H1 (cell line): ENCODE measurements around the gene MAP4K4. TPM values are rescaled to one million over a fixed set of nuclear protein-coding genes. Genes with fewer than 3 reads are reported as not detected.
A peak's percentile ranks its signal among the peaks of the same experiment; 100 is the strongest.

Experiments
- CTCF ChIA-PET: fragments of 300-600 bp; sonication (Branson Sonifier 250); formaldehyde crosslinking; loops from one replicate; lab custom pipeline; 2021; ENCODE audit not compliant: partially characterized antibody; lab: Charles Lee
- POLR2A ChIA-PET: fragments of 300-600 bp; sonication (Branson Sonifier 250); formaldehyde crosslinking; loops from one replicate; lab custom pipeline; 2021; ENCODE audit warnings: inconsistent platforms; ENCODE audit not compliant: partially characterized antibody; lab: Charles Lee
- DNase-seq, 2 experiments: peaks; one replicate each; pipeline versions ENCODE4 v3.0.0 to v3.0.0-alpha.2; 2010 to 2022; ENCODE audit warnings: low spot score in 2 of 2, low read depth in 1 of 2, mixed read lengths in 1 of 2
- FAIRE-seq: peaks from 2 replicates; lab custom pipeline; 2011; peaks lifted over from hg19 to GRCh38; lab: Jason Lieb, UNC
- H2AFZ ChIP-seq: 2 replicates; pipeline ENCODE4 v1.8.1; 2012; ENCODE audit warnings: low read length, inconsistent platforms
- H2AK5ac ChIP-seq: 2 replicates; pipeline ENCODE4 v1.6.1; 2013; ENCODE audit warnings: low read depth, low read length
- H2BK120ac ChIP-seq: replicated peaks from 2 replicates; pipeline ENCODE3; 2013; ENCODE audit warnings: low read depth, low read length, inconsistent platforms
- H2BK12ac ChIP-seq: 2 replicates; pipeline ENCODE4 v1.6.1; 2013; ENCODE audit warnings: low read depth, low read length
- H2BK15ac ChIP-seq: 2 replicates; pipeline ENCODE4 v1.6.1; 2013; ENCODE audit warnings: low read length
- H2BK20ac ChIP-seq: 2 replicates; pipeline ENCODE4 v1.6.1; 2013; ENCODE audit warnings: low read length
- H2BK5ac ChIP-seq: 2 replicates; pipeline ENCODE4 v1.6.1; 2013; ENCODE audit warnings: low read depth, low read length
- H3K14ac ChIP-seq: 2 replicates; pipeline ENCODE4 v1.6.1; 2013; ENCODE audit warnings: inconsistent platforms; ENCODE audit not compliant: insufficient read length
- H3K18ac ChIP-seq: 2 replicates; pipeline ENCODE4 v1.6.1; 2013; ENCODE audit warnings: low read length; ENCODE audit errors: extremely low read depth
- H3K23ac ChIP-seq: 2 replicates; pipeline ENCODE4 v1.6.1; 2013; ENCODE audit warnings: inconsistent platforms; ENCODE audit not compliant: insufficient read length
- H3K23me2 ChIP-seq: 2 replicates; pipeline ENCODE4 v1.6.1; 2013; ENCODE audit warnings: low read depth, low read length
- H3K27ac ChIP-seq: 2 replicates; pipeline ENCODE4 v1.6.1; 2011; ENCODE audit warnings: low read depth, low read length, inconsistent platforms
- H3K27me3 ChIP-seq, 4 experiments: replicated peaks in 1 of 4; 1 replicate in 1 of 4; 2 replicates in 3 of 4; pipeline versions ENCODE4 v1.6.1 to v1.8.1; 2011 to 2013; ENCODE audit warnings: low read length in 3 of 4, mild to moderate bottlenecking in 3 of 4, inconsistent platforms in 2 of 4, mixed read lengths in 2 of 4, moderate library complexity in 1 of 4; ENCODE audit not compliant: control insufficient read depth in 3 of 4, insufficient read depth in 3 of 4; ENCODE audit errors: extremely low read depth in 1 of 4
- H3K36me3 ChIP-seq, 4 experiments: 2 replicates each; pipeline versions ENCODE4 v1.6.1 to v1.8.1; 2011 to 2013; ENCODE audit warnings: mild to moderate bottlenecking in 4 of 4, low read length in 3 of 4, moderate library complexity in 2 of 4, control low read depth in 1 of 4, inconsistent platforms in 1 of 4; ENCODE audit not compliant: insufficient read depth in 4 of 4, control insufficient read depth in 2 of 4
- H3K4ac ChIP-seq: replicated peaks from 2 replicates; pipeline ENCODE3; 2013; ENCODE audit warnings: low read length, low read depth, mixed read lengths, inconsistent platforms; ENCODE audit not compliant: insufficient read length
- H3K4me1 ChIP-seq, 4 experiments: replicated peaks in 1 of 4; 1 replicate in 1 of 4; 2 replicates in 3 of 4; pipeline versions ENCODE4 v1.6.1 to v1.8.1; 2011 to 2013; ENCODE audit warnings: low read length in 3 of 4, inconsistent platforms in 2 of 4, mixed read lengths in 1 of 4; ENCODE audit not compliant: insufficient read depth in 4 of 4, control insufficient read depth in 3 of 4
- H3K4me2 ChIP-seq, 2 experiments: 2 replicates each; pipeline versions ENCODE4 v1.6.1 to v1.8.1; 2011 to 2013; ENCODE audit warnings: low read depth in 2 of 2, low read length in 2 of 2, control low read depth in 1 of 2, inconsistent platforms in 1 of 2, mild to moderate bottlenecking in 1 of 2; ENCODE audit not compliant: insufficient read depth in 1 of 2
- H3K4me3 ChIP-seq, 4 experiments: fragments of 200-600, 300-600 bp in 1 of 4; sonication (generic), shearing (Covaris generic), sonication (Bioruptor Twin) in 1 of 4; 2 replicates each; pipeline versions ENCODE4 v1.5.1 to v1.8.1; 2011 to 2016; ENCODE audit warnings: low read length in 4 of 4, low read depth in 3 of 4, control low read depth in 2 of 4, inconsistent platforms in 2 of 4, mild to moderate bottlenecking in 2 of 4, mixed read lengths in 1 of 4, moderate library complexity in 1 of 4; ENCODE audit not compliant: insufficient read depth in 2 of 4; ENCODE audit errors: extremely low read depth in 1 of 4
- H3K56ac ChIP-seq: replicated peaks from 2 replicates; pipeline ENCODE3; 2013; ENCODE audit warnings: low read depth, mild to moderate bottlenecking, mixed read lengths, low read length, inconsistent platforms; ENCODE audit not compliant: insufficient read length
- H3K79me1 ChIP-seq: 2 replicates; pipeline ENCODE4 v1.6.1; 2013; ENCODE audit warnings: low read depth, low read length, control low read depth
- H3K79me2 ChIP-seq, 2 experiments: 2 replicates each; pipeline versions ENCODE4 v1.6.1 to v1.8.1; 2012 to 2013; ENCODE audit warnings: low read length in 2 of 2, mild to moderate bottlenecking in 2 of 2, inconsistent platforms in 1 of 2; ENCODE audit not compliant: insufficient read depth in 2 of 2, control insufficient read depth in 1 of 2
- H3K9ac ChIP-seq, 4 experiments: replicated peaks in 1 of 4; 1 replicate in 1 of 4; 2 replicates in 3 of 4; pipeline versions ENCODE4 v1.6.1 to v1.8.1; 2011 to 2013; ENCODE audit warnings: low read depth in 3 of 4, low read length in 3 of 4, control low read depth in 2 of 4, mild to moderate bottlenecking in 2 of 4, moderate library complexity in 2 of 4, inconsistent platforms in 1 of 4; ENCODE audit errors: extremely low read depth in 1 of 4
- H3K9me3 ChIP-seq, 2 experiments: 2 replicates each; pipeline versions ENCODE4 v1.6.1 to v1.8.1; 2012 to 2013; ENCODE audit warnings: mild to moderate bottlenecking in 2 of 2, moderate library complexity in 2 of 2, control low read depth in 1 of 2, inconsistent platforms in 1 of 2, low read depth in 1 of 2, low read length in 1 of 2, mixed read lengths in 1 of 2; ENCODE audit not compliant: insufficient read depth in 2 of 2
- H4K20me1 ChIP-seq, 2 experiments: replicated peaks in 1 of 2; 2 replicates each; pipeline versions ENCODE3 to v1.8.1; 2011 to 2013; ENCODE audit warnings: inconsistent platforms in 2 of 2, low read length in 2 of 2, mild to moderate bottlenecking in 1 of 2; ENCODE audit not compliant: insufficient read depth in 2 of 2, control insufficient read depth in 1 of 2
- H4K5ac ChIP-seq: 2 replicates; pipeline ENCODE4 v1.6.1; 2013; ENCODE audit warnings: low read length, low read depth, mixed read lengths, inconsistent platforms; ENCODE audit not compliant: insufficient read length
- H4K8ac ChIP-seq: 2 replicates; pipeline ENCODE4 v1.8.0; 2013; ENCODE audit warnings: mild to moderate bottlenecking, moderate library complexity, low read length, inconsistent platforms; ENCODE audit not compliant: insufficient read depth; ENCODE audit errors: extremely low read depth
- H4K91ac ChIP-seq: replicated peaks from 2 replicates; pipeline ENCODE3; 2013; ENCODE audit warnings: low read length, mixed read lengths, inconsistent platforms; ENCODE audit not compliant: insufficient read length
- MAFK ChIP-seq: IDR thresholded peaks from 2 replicates; pipeline ENCODE4 v1.6.1; 2012; ENCODE audit warnings: low read depth, mild to moderate bottlenecking, improper control_type of control experiment, low read length
- RAD21 ChIP-seq, 2 experiments: IDR thresholded peaks in 1 of 2; conservative IDR thresholded peaks in 1 of 2; 2 replicates each; pipeline ENCODE4 v1.6.1; 2011; ENCODE audit warnings: low read depth in 2 of 2, low read length in 2 of 2, improper control_type of control experiment in 1 of 2, inconsistent platforms in 1 of 2, mild to moderate bottlenecking in 1 of 2, moderate library complexity in 1 of 2
- SAP30 ChIP-seq: fragments of 300-600 bp; sonication (generic); IDR thresholded peaks from 2 replicates; pipeline ENCODE4 v1.7.1; 2012; ENCODE audit warnings: low read length, moderate library complexity, mild to moderate bottlenecking, inconsistent platforms; ENCODE audit not compliant: insufficient read depth, insufficient replicate concordance
- WGBS, 2 experiments: shearing (Covaris generic) in 1 of 2; methylation state at CpG; one replicate each; pipeline versions ENCODE4 v1.1.6 to v1.1.7; 2013 to 2015; ENCODE audit warnings: low lambda C conversion rate in 2 of 2, mixed read lengths in 2 of 2, inconsistent platforms in 1 of 2, low coverage in 1 of 2, missing lambda C conversion rate in 1 of 2; ENCODE audit not compliant: insufficient replicate concordance in 2 of 2, insufficient coverage in 1 of 2, insufficient read length in 1 of 2; ENCODE audit errors: extremely low coverage in 1 of 2, missing lambda C conversion rate in 1 of 2; 5-methylcytosine and 5-hydroxymethylcytosine counted together
- polyA plus RNA-seq, 7 experiments: library from polyadenylated mRNA; depleted of rRNA in 3 of 7; stranded (reverse) in 5 of 7; unstranded in 2 of 7; fragments of >200 nt in 5 of 7; fragments of 200-250 nt in 2 of 7; gene quantifications; 1 replicate in 5 of 7; 2 replicates in 1 of 7; 4 replicates in 1 of 7; pipeline versions ENCODE4 v1.2.1 to v1.2.3, GENCODE V29; 2011 to 2013; ENCODE audit warnings: missing spikeins in 2 of 7, mixed read lengths in 2 of 7
- total RNA-seq: library from RNA; stranded (reverse); fragmentation: NEBNext Ultra II Directional; extraction: Animal tissue kit (Norgen Biotek cat#: 25700); gene quantifications from 2 replicates; pipeline ENCODE4 v1.2.1, GENCODE V29; 2021
- TF ChIP-seq, protein P1 (sequence below), 3 experiments: IDR thresholded peaks; 1 replicate in 2 of 3; 2 replicates in 1 of 3; pipeline versions ENCODE4 v1.5.1 to v1.6.1; 2011; ENCODE audit warnings: low read length in 3 of 3, mild to moderate bottlenecking in 3 of 3, inconsistent platforms in 2 of 3, low read depth in 1 of 3, moderate library complexity in 1 of 3; ENCODE audit not compliant: insufficient read depth in 1 of 3; ENCODE audit errors: control extremely low read depth in 1 of 3

Gene MAP4K4
- total and polyA plus RNA-seq, 2 of the 8 experiments (the other 6 are each of a cell fraction or from before 2014, with no cell fraction given): 53.2 to 138 TPM

DNA sequence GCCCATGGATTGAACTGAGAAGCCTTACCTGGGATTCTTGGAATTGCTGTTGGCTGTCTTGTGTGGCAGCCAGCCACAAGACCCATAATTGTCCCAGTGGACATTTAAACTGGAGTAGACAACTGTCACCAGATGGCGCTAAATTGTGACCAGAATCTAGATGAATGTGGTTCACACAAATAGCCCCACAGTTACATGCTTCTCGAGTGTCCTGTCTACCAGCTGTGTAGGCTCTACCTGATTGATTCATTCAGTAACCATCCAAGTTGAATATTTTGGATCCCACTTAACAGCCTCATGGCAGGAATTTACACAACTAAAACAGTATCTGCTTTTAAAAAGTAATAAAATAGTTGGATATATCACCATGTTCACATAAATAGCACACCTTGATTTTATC is 73.2 kb downstream of the MAP4K4 start:
- Histone ChIP-seq H2AK5ac (no peak overlapping the region), H3K36me3 (no peaks in the 10 kb centered on the region), H4K91ac (no peak overlapping the region), H3K4me3 (no peak overlapping the region), H3K27me3 (no peaks in the 10 kb centered on the region), H3K23me2 (no peaks in the 10 kb centered on the region; the same call in 1 of the 2 replicates), H3K4me2 (no peak overlapping the region), H3K4me1 (peaks cover 6 to 40% (median 22%) of the 10 kb centered on the region in 4 experiments; a peak in 4 of 7 replicates), H3K56ac (no peak overlapping the region), H3K27ac (no peak overlapping the region), H3K4ac (no peak overlapping the region), H4K5ac (no peak overlapping the region), H3K9ac (no peak overlapping the region), H2BK120ac (no peak overlapping the region), H2AFZ (no peak overlapping the region), H4K20me1 (peaks cover 15 to 28% of the 10 kb centered on the region in 2 experiments), H3K23ac (no peak overlapping the region), H2BK12ac (no peak overlapping the region), H3K18ac (peak overlapping the region; percentile 26; the same call in 1 of the 2 replicates), H2BK15ac (no peak overlapping the region), H2BK20ac (no peak overlapping the region), H2BK5ac (no peak overlapping the region), H3K14ac (no peak overlapping the region), H4K8ac (no peak overlapping the region), H3K79me2 (peaks cover 18 to 99% of the 10 kb centered on the region in 2 experiments), H3K9me3 (no peaks in the 10 kb centered on the region), H3K79me1 (peaks cover 16% of the 10 kb centered on the region)
- DNase-seq (no peak), FAIRE-seq (no peak)
- 57% methylated on average over 2 of the region's 2 CpGs; no CpG with 5 or more reads in 1 of the 2 experiments for WGBS, 2 experiments
- TF ChIP-seq, protein P1, sequence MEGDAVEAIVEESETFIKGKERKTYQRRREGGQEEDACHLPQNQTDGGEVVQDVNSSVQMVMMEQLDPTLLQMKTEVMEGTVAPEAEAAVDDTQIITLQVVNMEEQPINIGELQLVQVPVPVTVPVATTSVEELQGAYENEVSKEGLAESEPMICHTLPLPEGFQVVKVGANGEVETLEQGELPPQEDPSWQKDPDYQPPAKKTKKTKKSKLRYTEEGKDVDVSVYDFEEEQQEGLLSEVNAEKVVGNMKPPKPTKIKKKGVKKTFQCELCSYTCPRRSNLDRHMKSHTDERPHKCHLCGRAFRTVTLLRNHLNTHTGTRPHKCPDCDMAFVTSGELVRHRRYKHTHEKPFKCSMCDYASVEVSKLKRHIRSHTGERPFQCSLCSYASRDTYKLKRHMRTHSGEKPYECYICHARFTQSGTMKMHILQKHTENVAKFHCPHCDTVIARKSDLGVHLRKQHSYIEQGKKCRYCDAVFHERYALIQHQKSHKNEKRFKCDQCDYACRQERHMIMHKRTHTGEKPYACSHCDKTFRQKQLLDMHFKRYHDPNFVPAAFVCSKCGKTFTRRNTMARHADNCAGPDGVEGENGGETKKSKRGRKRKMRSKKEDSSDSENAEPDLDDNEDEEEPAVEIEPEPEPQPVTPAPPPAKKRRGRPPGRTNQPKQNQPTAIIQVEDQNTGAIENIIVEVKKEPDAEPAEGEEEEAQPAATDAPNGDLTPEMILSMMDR (IDR thresholded peaks at IDR 0.05; ENCODE audit: control extremely low read depth in 1 of 3, insufficient read depth in 1 of 3, low read depth in 1 of 3, low read length in 3 of 3): peak in 2 of 3 experiments; percentile 32 to 33; a peak in 2 of 4 replicates
- TF ChIP-seq SAP30: no peak
- TF ChIP-seq RAD21 (IDR thresholded peaks at IDR 0.05 in 1 of 2, conservative IDR thresholded peaks at IDR 0.05 in 1 of 2; ENCODE audit: low read depth in 2 of 2, low read length in 2 of 2): peak in 1 of 2 experiments; percentile 24; a peak in 3 of 4 replicates
- TF ChIP-seq MAFK: no peak
- CTCF ChIA-PET: interaction anchor here (0.9 to 3.2 kb wide), 26 partner anchors 8 to 354 kb away, joined by 3 to 15 read pairs (median 5); no protein-coding TSS in a partner anchor
- POLR2A ChIA-PET: interaction anchor here (0.5 to 1.5 kb wide), 3 partner anchors 13 to 572 kb away, joined by 4 to 5 read pairs (median 4); partner anchors contain the start of gene MAP4K4
